T-cell (primary cell): Measurements from ENCODE around the gene SHANK1. TPM values are rescaled to one million over a fixed set of nuclear protein-coding genes. Genes with fewer than 3 reads are reported as not detected.
"Not testable (repeated sequence)": the region's sequence is repeated elsewhere in the genome, so short reads cannot be mapped to it uniquely, and the experiment has no call there.

Experiments used
- ATAC-seq, 4 experiments: fragments of 200-7000 bp in 3 of 4; fragments of 150-1000 bp in 1 of 4; cut with Tn5 transposase; replicated peaks in 1 of 4; 1 replicate in 3 of 4; 2 replicates in 1 of 4; pipeline ENCODE4 v1.10.0; 2021; ENCODE audit warnings: moderate library complexity in 3 of 4, mild to moderate bottlenecking in 2 of 4, moderate number of reproducible peaks in 1 of 4
- CTCF ChIA-PET, 2 donors: fragments of 300-600 bp; sonication (Branson Sonifier 250); formaldehyde crosslinking; loops; one replicate each; lab custom pipeline; 2022; ENCODE audit warnings: antibody characterized with exemption in 2 of 2; lab: Charles Lee
- POLR2A ChIA-PET, 2 donors: fragments of 300-600 bp; sonication (Branson Sonifier 250); formaldehyde crosslinking; loops; one replicate each; lab custom pipeline; 2022; ENCODE audit warnings: antibody characterized with exemption in 2 of 2; lab: Charles Lee
- DNase-seq, 35 experiments: peaks; one replicate each; pipeline versions ENCODE4 v3.0.0 to v3.0.0-alpha.2; 2013 to 2023
- H3K27ac ChIP-seq: one replicate; pipeline ENCODE4 v1.5.1; 2013; ENCODE audit warnings: low read length
- H3K27me3 ChIP-seq, 2 experiments: replicated peaks in 1 of 2; 1 replicate in 1 of 2; 2 replicates in 1 of 2; pipeline versions ENCODE4 v1.6.1 to v1.7.0; 2013; ENCODE audit warnings: low read length in 1 of 2, mixed read lengths in 1 of 2; ENCODE audit not compliant: control insufficient read depth in 2 of 2, insufficient read depth in 2 of 2; ENCODE audit errors: extremely low read depth in 1 of 2
- H3K36me3 ChIP-seq, 2 donors: 1 replicate in 1 of 2; 2 replicates in 1 of 2; pipeline versions ENCODE4 v1.6.1 to v1.7.0; 2013; ENCODE audit warnings: low read length in 1 of 2; ENCODE audit not compliant: control insufficient read depth in 2 of 2, insufficient read depth in 1 of 2; ENCODE audit errors: extremely low read depth in 1 of 2
- H3K4me1 ChIP-seq, 2 experiments: 1 replicate in 1 of 2; 2 replicates in 1 of 2; pipeline versions ENCODE4 v1.6.1 to v1.7.0; 2013; ENCODE audit warnings: low read length in 2 of 2, mixed read lengths in 1 of 2; ENCODE audit not compliant: insufficient read depth in 2 of 2, control insufficient read depth in 1 of 2; ENCODE audit errors: extremely low read depth in 1 of 2
- H3K4me3 ChIP-seq, 2 donors: 1 replicate in 1 of 2; 2 replicates in 1 of 2; pipeline versions ENCODE4 v1.5.1 to v1.7.0; 2013; ENCODE audit warnings: mild to moderate bottlenecking in 2 of 2, low read length in 1 of 2, moderate library complexity in 1 of 2; ENCODE audit not compliant: control insufficient read depth in 1 of 2; ENCODE audit errors: extremely low read depth in 1 of 2
- H3K9me3 ChIP-seq: 2 replicates; pipeline ENCODE4 v1.7.0; 2013
- H3K27ac Mint-ChIP-seq, 2 donors: one replicate each; pipeline ENCODE4 v1.8.0; 2020 to 2021; ENCODE audit warnings: mild to moderate bottlenecking in 2 of 2, mixed read lengths in 2 of 2
- H3K27me3 Mint-ChIP-seq, 2 donors: one replicate each; pipeline ENCODE4 v1.8.0; 2021 to 2022; ENCODE audit warnings: mixed read lengths in 2 of 2
- H3K36me3 Mint-ChIP-seq: one replicate; pipeline ENCODE4 v1.8.0; 2021; ENCODE audit warnings: mixed read lengths
- H3K4me1 Mint-ChIP-seq, 3 donors: one replicate each; pipeline ENCODE4 v1.8.0; 2020 to 2022; ENCODE audit warnings: mixed read lengths in 3 of 3, mild to moderate bottlenecking in 1 of 3
- H3K4me3 Mint-ChIP-seq, 3 donors: one replicate each; pipeline ENCODE4 v1.8.0; 2020 to 2022; ENCODE audit warnings: mild to moderate bottlenecking in 3 of 3, mixed read lengths in 3 of 3, moderate library complexity in 3 of 3
- H3K9me3 Mint-ChIP-seq, 3 donors: one replicate each; pipeline ENCODE4 v1.8.0; 2020 to 2022; ENCODE audit warnings: mixed read lengths in 3 of 3
- WGBS: methylation state at CpG from one replicate; pipeline ENCODE4 v1.1.5; 2013; ENCODE audit warnings: missing lambda C conversion rate; ENCODE audit not compliant: insufficient coverage; 5-methylcytosine and 5-hydroxymethylcytosine counted together
- total RNA-seq, 35 experiments: library from RNA in 6 of 35; stranded (reverse) in 6 of 35; fragments of 120-200 nt in 1 of 35; gene quantifications; one replicate each; pipeline versions ENCODE4 v1.2.1 to v1.2.4 and lab custom pipeline; 2013 to 2026

The SHANK1 gene
- total RNA-seq, 5 donors from 2014 or later (not counting 1 experiment from before 2014, with no cell fraction given) = 0.06 to 3.3 (median 0.36) TPM

- no CpG with 5 or more reads among the region's 5 CpGs for WGBS
- H3K27ac Mint-ChIP-seq, H3K4me3 ChIP-seq, H3K4me1 Mint-ChIP-seq, H3K4me1 ChIP-seq, H3K27ac ChIP-seq, H3K9me3 ChIP-seq, POLR2A ChIA-PET, H3K36me3 Mint-ChIP-seq, DNase-seq, H3K27me3 ChIP-seq, ATAC-seq, H3K4me3 Mint-ChIP-seq, H3K36me3 ChIP-seq, H3K9me3 Mint-ChIP-seq, CTCF ChIA-PET: not testable (repeated sequence)
- H3K27me3 Mint-ChIP-seq = peaks cover 4 to 12% of the 10 kb centered on the region in 2 donors
Observed at GRCh38 chr19:50620394-50620906, 99.2 kb downstream of the SHANK1 start.

- H3K4me3 Mint-ChIP-seq, H3K36me3 ChIP-seq, H3K4me3 ChIP-seq, H3K4me1 ChIP-seq, POLR2A ChIA-PET, H3K27me3 ChIP-seq, H3K9me3 Mint-ChIP-seq, H3K27ac ChIP-seq, DNase-seq, H3K9me3 ChIP-seq, ATAC-seq, H3K36me3 Mint-ChIP-seq, H3K4me1 Mint-ChIP-seq, CTCF ChIA-PET, H3K27ac Mint-ChIP-seq: not testable (repeated sequence)
- WGBS = no CpG with 5 or more reads among the region's 5 CpGs
- peaks cover 4 to 13% of the 10 kb centered on the region in 2 donors for H3K27me3 Mint-ChIP-seq
Observed at GRCh38 chr19:50619184-50619583, 100.4 kb downstream of the SHANK1 start.

- H3K27ac ChIP-seq, POLR2A ChIA-PET, ATAC-seq, H3K36me3 ChIP-seq, CTCF ChIA-PET, H3K27ac Mint-ChIP-seq, H3K27me3 ChIP-seq, H3K4me1 Mint-ChIP-seq, DNase-seq, H3K4me3 Mint-ChIP-seq, H3K9me3 ChIP-seq, H3K36me3 Mint-ChIP-seq, H3K9me3 Mint-ChIP-seq, H3K4me1 ChIP-seq, H3K4me3 ChIP-seq: not testable (repeated sequence)
- H3K27me3 Mint-ChIP-seq = peaks cover 4 to 18% of the 10 kb centered on the region in 2 donors
- 90% methylated on average over 2 of the region's 5 CpGs for WGBS
Observed at GRCh38 chr19:50618379-50618778, 101.2 kb downstream of the SHANK1 start.

GRCh38 chr19:50612504-50613404, 106.8 kb downstream of the SHANK1 start:
- not testable (repeated sequence) for ATAC-seq
- WGBS = 0% methylated on average over 1 of the region's 11 CpGs

More at GRCh38 chr19:50612504-50613404, 106.8 kb downstream of the SHANK1 start:
- H3K9me3 ChIP-seq, CTCF ChIA-PET, H3K4me3 ChIP-seq, H3K9me3 Mint-ChIP-seq, H3K36me3 ChIP-seq, H3K4me1 Mint-ChIP-seq, H3K4me3 Mint-ChIP-seq, H3K4me1 ChIP-seq, POLR2A ChIA-PET, H3K27ac ChIP-seq, H3K36me3 Mint-ChIP-seq, DNase-seq: not testable (repeated sequence)
- Mint-ChIP-seq H3K27ac (peak overlapping the region in 1 of 2 donors; percentile 65), H3K27me3 (peaks cover 18 to 26% of the 10 kb centered on the region in 2 donors)
- peaks cover 0 to 14% of the 10 kb centered on the region in 2 experiments for H3K27me3 ChIP-seq

Other genes starting within 250 kb of the SHANK1 start
- 10 to 100 TPM; 83.7 to 98.1 (median 89.7) TPM for gene EMC10, start 243.3 kb downstream of the SHANK1 start, total RNA-seq
- gene GARIN5A, start 243.0 kb downstream of the SHANK1 start, total RNA-seq = 1 to 10 TPM in 1 of 5 donors, under 1 TPM in 3, not detected in 1; 0.60 to 1.2 (median 0.67) TPM
- 10 to 100 TPM; 15.4 to 45.7 (median 40.6) TPM for gene JOSD2, start 208.6 kb downstream of the SHANK1 start, total RNA-seq
- gene ASPDH, start 205.9 kb downstream of the SHANK1 start, total RNA-seq = not detected
- gene LRRC4B, start 151.4 kb downstream of the SHANK1 start, total RNA-seq = not detected
- under 1 TPM in 3 of 5 donors, not detected in 2; 0.41 to 0.68 (median 0.57) TPM for gene SYT3, start 79.9 kb downstream of the SHANK1 start, total RNA-seq
- gene C19orf81, start 70.4 kb downstream of the SHANK1 start, total RNA-seq = 1 to 10 TPM in 1 of 5 donors, not detected in 4; 1.5 TPM
- 1 to 10 TPM; 1.4 to 5.0 (median 3.7) TPM for gene CLEC11A, start 3.6 kb upstream of the SHANK1 start, total RNA-seq
- not detected for gene GPR32, start 50.7 kb upstream of the SHANK1 start, total RNA-seq
- gene ACP4, start 70.6 kb upstream of the SHANK1 start, total RNA-seq = not detected
- under 1 TPM in 3 of 5 donors, not detected in 2; 0.59 to 0.96 (median 0.60) TPM for gene KLK1, start 104.0 kb upstream of the SHANK1 start, total RNA-seq
- not detected for gene KLK15, start 113.8 kb upstream of the SHANK1 start, total RNA-seq
- not detected for gene KLK3, start 135.1 kb upstream of the SHANK1 start, total RNA-seq
- gene KLK2, start 153.6 kb upstream of the SHANK1 start, total RNA-seq = not detected
- gene KLK4, start 191.6 kb upstream of the SHANK1 start, total RNA-seq = not detected
- not detected for gene KLK5, start 233.2 kb upstream of the SHANK1 start, total RNA-seq
- not detected for gene KLK6, start 249.8 kb upstream of the SHANK1 start, total RNA-seq